ENCODE results near the gene GNL1. TPM values are rescaled to one million over a fixed set of nuclear protein-coding genes. Genes with fewer than 3 reads are reported as not detected.
"Not testable (repeated sequence)": the region's sequence is repeated elsewhere in the genome, so short reads cannot be mapped to it uniquely, and the experiment has no call there.

Gene GNL1
- total RNA-seq, 1 experiment from 2014 or later, result 57.4 TPM

DNA sequence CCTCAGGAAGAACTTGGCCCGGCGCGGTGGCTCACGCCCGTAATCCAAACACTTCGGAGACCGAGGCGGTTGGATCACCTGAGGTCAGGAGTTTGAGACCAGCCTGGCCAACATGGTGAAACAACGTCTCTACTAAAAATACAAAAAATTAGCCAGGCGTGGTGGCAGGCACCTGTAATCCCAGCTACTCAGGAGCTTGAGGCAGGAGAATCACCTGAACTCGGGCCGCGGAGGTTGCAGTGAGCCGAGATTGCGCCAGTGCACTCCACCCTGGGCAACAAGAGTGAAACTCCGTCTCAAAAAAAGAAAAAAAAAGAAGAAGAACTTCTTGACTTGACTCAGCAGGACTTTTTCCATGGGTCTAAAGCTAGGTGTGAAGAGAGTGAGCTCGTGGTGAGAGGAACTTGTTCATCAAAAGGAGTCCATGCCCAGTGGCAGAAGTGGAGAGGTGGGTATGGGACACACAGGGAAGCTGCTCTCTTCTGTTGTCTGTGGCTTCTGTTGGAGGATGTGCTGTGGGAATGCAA, 26.9 kb downstream of the GNL1 start:
- not testable (repeated sequence) for DNase-seq (ENCODE audit: low read depth)

DNA sequence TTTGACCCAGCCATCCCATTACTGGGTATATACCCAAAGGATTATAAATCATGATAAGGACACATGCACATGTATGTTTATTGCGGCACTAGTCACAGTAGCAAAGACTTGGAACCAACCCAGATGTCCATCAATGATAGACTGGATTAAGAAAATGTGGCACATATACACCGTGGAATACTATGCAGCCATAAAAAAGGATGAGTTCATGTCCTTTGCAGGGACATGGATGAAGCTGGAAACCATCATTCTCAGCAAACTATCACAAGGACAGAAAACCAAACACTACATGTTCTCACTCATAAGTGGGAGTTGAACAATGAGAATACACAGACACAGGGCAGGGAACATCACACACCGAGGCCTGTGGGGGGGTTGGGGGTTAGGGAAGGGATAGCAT, 29.8 kb downstream of the GNL1 start:
- DNase-seq (ENCODE audit: low read depth), result not testable (repeated sequence)

DNA sequence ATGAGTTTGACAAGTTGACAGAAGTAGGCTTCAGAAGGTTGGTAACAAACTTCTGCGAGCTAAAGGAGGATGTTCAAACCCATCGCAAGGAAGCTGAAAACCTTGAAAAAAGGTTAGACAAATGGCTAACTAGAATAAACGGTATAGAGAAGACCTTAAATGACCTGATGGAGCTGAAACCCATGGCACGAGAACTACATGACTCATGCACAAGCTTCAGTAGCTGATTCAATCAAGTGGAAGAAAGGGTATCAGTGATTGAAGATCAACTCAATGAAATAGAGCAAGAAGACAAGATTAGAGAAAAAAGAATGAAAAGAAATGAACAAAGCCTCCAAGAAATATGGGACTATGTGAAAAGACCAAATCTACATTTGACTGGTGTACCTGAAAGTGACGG, 34.3 kb downstream of the GNL1 start:
- DNase-seq (ENCODE audit: low read depth), result peak; percentile 68

DNA sequence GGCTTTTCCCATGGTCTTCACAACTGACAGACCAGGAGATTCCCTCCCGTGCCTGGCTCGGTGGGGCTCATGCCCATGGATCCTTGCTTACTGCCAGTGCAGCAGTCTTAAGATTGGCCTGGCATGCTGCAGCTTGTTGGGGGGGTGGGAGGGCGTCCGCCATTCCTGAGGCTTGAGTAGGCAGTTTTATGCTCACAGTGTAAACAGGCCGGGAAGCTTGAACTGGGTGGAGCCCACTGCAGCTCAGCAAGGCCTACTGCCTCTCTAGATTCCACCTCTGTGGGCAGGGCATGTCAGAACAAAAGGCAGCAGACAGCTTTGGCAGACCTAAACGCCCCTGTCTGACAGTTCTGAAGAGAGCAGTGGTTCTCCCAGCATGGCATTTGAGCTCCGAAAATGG, 35.2 kb downstream of the GNL1 start:
- peak; percentile 86 for DNase-seq (ENCODE audit: low read depth)

DNA sequence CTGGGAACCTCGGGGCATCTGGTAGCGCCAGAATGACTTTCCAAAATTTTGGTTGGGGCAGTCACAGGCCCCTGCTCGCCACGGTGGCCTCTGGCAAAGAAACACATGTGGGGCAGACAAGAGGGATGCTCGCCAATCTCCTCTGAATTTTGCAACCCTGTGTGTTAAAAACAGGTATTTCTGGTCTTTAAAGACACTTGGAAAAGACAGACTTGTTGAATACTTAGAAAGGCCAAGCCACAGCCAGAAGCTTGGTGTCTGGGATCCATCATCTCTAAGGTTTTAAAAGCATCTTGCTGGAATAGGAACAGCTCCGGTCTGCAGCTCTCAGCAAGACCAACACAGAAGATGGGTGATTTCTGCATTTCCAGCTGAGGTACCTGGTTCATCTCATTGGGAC, 35.8 kb downstream of the GNL1 start:
- DNase-seq (ENCODE audit: low read depth), result no peak

DNA sequence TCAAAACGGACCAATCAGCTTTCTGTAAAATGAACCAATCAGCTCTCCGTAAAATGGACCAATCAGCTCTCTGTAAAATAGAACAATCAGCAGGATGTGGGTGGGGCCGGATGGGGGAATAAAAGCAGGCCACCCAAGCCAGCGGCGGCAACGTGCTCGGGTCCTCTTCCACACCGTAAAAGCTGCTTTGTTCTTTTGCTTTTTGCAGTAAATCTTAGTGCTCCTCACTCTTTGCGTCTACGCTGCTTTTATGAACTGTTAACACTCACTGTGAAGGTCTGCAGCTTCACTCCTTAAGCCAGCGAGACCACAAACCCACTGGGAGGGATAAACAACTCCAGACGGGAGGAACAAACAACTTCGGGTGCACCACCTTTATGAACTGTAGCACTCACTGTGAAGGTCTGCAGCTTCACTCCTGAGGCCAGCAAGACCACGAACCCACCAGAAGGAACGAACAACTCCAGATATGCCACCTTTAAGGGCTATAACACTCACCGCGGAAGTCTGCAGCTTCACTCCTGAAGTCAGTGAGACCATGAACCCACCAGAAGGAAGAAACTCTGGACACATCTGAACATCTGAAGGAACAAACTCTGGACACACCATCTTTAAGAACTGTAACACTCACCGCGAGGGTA, 37.7 kb downstream of the GNL1 start:
- DNase-seq (ENCODE audit: low read depth), result not testable (repeated sequence)

DNA sequence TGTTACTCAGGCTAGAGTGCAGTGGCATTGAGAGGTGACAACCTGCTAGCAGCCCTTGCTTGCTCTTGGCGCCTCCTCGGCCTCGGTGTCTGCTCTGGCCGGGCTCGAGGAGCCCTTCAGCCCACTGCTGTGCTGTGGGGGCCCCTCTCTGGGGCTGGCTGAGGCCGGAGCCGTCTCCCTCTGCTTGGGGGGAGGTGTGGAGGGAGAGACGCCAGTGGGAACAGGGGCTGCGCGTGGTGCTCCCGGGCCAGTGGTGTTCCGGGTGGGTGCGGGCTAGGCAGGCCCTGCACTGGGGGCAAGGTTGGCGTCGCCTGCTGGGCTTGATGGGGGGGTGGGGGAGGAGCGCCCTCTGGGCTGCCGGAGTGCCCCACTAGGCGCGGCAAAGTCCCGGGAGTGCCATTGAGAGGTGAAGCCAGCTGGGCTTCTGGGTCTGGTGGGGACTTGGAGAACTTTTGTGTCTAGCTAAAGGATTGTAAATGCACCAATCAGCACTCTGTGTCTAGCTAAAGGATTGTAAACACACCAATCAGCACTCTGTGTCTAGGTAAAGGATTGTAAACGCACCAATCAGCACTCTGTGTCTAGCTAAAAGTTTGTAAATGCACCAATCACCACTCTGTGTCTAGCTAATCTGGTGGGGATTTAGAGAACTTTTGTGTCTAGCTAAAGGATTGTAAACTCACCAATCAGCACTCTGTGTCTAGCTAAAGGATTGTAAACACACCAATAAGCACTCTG, 38.4 kb downstream of the GNL1 start:
- DNase-seq (ENCODE audit: low read depth), result not testable (repeated sequence)

DNA sequence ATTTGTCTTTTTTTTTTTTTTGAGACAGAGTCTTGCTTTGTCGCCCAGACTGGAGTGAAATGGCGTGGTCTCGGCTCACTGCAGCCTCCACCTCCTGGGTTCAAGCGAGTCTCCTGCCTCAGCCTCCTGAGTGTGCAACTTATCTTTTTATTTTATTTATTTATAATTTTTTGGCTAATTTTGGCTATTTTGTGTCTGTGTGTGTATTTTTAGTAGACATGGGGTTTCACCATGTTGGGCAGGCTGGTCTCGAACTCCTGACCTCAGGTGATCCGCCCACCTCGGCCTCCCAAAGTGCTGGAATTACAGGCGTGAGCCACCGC, 39.6 kb downstream of the GNL1 start:
- DNase-seq (ENCODE audit: low read depth), result not testable (repeated sequence)

DNA sequence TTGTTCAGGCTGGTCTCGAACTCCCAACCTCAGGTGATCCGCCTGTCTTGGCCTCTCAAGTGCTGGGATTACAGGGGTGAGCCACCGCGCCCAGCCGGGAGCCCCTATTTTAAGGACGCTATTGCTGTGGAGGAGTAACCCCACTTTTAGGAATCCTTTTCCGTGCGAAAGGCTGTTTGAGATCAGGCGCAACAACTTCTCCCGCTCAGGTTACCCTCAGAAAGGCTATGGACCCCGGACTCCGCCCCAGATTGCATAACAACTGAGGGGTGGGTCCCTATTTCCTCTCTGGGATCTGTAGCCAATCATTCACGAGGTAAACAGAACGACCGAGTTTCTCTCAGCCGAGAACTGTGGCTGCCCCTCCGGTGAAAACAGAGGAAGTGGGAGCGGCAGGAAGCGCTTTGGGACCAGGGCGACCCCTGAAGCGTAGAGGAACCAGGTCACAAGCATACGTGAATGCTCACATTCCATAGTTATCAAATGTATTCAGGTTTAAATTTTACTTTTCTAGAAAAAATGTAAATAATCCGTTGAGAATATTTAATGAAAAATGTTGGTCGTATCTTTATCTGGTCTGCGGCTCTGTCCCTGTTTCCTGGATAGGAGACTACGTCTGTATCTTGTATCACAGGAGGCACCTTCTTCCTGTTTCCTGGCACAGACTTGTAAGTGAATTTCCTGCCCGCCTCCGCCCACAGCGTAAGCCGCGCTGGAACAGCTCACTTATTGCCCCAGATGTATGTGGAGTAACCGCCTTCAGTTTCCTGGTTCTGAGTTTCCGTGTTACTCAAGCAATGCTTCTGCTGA, 40.1 kb downstream of the GNL1 start:
- peak; percentile 93 for DNase-seq (ENCODE audit: low read depth)

DNA sequence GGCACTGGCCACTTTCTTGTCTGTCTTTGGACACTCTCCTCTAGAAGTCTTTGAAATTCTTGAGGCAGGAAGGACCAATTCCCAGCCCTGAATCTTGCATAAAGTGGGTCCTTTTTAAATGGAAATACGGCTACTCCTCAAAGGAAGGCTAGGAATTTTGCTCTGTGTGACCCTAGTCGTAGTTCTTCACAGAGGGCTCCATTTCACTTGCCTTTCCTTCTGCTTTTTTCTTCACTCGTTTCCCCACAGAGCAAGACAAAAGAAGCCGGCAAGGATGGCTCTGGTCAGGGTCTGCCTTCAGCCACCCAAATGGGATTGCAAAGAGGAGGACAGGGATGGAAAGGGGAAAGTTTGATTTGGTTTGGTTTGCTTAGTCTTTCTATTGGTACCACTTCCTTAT, 41.2 kb downstream of the GNL1 start:
- no peak for DNase-seq (ENCODE audit: low read depth)

DNA sequence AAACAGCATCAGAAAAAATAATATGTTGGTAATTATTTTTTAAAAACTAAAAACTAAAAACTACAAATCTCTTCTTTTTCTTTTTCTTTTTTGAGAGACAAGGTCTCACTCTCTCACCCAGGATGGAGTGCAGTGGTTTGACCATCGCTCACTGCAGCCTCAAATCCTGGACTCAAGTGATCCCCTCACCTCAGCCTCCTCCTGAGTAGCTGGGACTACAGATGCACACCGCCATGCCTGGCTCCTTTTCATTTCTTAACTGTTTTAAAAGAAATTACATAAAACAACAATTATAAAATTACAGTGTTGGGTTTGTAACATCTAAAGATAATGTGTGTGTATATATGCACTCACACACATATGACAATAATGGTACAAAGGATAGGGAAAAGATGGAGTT, 42.8 kb downstream of the GNL1 start:
- DNase-seq (ENCODE audit: low read depth), result no peak

DNA sequence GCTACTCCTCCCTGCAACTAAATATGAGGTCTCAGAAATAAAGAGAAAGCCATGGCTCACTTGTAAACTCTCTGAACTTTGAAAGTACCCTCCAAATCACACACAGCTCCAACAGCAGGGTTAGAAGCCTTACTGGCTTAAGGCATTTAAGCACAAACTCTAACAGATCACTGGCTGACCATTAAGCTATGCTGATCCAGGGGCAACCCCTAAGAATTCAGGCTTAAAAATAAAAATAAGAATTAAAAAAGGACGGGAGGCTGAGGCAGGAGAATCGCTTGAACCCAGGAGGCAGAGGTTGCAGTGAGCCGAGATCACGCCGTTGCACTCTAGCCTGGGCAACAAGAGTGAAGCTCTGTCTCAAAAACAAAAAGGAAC, 45.1 kb downstream of the GNL1 start:
- DNase-seq (ENCODE audit: low read depth), result no peak

DNA sequence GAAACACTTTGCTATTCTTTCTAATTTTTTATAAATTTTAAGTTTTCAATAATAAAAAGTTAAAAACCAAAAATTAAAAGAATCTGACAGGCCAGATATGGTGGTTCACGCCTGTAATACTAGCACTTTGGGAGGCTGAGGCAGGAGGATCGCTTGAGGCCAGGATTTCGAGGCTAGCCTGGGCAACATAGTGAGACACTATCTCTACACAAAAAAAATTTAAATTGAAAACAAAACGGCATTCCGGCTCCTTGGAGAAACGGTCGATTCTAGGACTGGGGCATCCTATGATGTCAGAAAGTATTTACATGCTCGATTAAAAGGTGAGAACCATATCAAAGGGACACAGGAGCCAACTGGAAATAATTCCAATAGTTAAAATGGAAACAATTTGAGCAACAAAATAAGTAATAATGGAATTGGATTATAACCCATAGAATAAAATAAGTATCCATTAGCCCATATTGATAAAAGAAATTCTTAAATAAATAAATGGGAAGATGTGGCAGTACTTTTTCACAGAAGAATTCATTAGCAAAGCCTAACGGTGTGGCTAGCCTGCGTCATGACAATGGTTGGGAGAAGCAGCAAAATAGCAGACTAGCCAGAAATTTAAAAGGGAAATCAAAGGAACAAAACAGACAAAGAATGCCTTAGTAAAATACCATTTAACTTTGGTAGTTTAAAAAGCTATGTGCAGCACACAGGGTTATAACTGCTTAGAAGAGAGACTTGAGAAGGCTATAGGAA, 45.7 kb downstream of the GNL1 start:
- no peak for DNase-seq (ENCODE audit: low read depth)

DNA sequence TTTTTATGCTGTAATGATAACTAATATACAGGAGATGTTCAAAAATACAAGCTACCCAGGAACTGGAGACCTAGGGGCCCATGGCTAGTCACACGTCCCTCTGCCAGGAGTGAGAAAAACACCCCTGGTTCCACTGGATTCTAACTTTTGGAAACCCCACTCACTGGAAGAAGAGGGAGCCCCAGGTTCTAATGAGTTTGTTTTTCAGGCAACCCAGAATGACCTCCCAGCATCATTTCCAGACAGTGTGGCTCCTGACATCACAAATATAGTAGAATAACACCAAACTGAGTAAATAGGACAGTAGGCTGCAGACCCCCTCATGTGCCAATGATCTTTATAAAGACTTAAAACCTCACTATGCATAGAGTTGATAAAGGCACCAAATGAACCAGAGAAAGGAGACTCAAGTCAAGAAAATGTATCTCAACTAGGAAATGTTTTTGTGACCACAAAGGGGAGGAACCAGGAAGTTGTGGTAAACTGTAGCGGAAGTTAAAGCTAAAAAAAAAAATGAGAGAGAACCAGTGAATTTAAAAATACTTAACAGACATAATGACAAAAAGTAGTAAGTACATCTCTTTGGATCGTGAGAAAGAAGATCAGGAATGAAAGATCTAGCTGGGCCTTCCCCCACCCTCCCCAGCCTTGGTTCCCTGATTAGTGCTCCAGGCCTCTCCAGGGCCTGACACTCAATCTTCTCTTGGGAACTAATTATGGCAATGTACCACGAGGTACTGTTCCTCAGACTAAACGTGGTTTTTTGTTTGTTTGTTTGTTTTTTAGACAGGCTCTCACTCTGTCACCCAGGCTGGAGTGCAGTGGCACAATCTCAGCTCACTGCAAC, 47.2 kb downstream of the GNL1 start:
- peak; percentile 78 for DNase-seq (ENCODE audit: low read depth)

DNA sequence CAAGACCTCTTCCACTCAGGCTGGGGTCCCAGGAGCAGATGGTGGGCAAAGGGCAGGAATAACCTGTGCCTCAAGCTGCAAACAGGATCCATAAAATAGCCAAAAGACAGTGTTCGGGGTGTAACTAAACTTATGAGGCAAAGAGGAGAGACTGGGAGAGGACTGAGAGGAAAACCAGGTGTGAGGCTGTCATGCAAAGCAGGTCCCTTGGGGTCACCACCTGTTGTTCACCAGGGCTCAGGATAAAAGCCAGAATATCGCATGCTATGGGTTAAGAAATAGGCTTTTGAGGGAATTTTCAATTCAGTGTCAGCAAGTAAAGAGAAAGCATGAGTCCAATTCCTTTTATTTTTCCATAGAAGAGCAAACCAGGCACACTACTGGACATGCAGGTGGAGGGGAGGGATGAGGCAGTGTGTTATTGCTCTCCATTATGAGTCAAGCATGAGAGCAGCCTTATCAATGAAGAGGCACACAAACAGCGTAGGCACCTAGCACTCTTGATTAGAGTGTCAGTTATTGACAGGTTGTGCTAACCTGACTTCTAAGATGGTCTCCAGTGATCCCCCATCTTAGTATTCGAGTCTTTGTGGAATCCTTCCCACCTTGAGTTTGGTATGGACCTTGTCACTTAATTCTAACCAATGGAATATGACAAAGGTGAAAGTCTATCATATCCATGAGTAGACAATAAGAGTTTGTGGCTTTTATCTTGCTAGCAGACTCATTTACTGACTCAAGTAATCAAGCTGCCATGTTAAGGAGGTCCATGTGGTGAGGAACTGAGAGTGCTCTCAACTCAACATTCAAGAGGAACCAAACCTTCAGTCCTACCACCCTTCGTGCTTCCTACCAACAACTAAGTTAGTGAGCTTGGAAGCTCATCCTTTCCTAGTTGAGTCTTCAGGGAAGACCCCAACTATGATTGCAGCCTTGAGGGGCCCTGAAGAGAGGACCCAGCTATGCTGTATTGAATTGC, 48.2 kb downstream of the GNL1 start:
- DNase-seq (ENCODE audit: low read depth), result no peak

DNA sequence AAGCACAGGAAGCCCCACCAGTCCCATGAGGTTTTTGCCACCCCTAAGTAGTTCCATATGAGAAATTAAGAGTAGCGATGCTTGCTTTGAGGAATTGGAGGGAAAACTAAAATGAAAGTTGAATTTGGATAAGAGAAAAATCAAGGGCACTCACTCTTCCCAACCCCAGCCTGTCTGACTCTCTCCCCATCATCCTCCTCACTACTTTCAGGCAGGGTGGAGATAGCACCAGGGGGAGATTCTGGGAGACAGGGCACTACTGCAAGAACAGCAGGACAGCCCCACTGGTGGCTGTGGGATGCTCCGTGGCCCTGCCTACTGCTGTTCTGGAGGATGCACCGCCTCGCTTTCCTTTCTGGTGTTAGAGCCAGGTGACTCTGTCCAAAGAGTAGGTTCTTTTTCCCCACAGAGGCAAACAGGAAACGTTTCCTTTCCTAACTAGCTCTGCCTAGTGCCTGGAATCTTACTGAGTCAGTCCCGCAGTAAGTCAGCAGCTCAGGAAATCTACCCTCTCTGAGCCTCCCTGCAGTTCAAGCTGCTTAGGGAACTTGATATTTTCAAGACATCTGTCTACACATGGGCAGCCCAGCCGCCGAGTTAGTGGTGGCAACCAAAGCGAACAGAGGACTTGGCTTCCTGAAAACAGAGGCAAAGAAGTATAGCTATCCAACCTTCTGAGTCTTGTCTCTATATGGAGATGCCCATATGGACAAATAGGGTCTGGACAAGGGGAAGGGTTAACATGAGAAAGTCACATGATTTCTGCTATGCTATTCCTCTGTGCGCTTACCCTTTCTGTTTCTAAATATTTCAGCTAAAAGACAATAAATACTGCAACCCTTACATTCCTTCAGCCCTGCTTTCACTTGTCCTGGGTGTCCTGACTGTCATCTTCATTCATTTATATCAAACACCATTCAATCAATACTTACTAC, 55.6 kb downstream of the GNL1 start:
- DNase-seq (ENCODE audit: low read depth), result peak; percentile 45

DNA sequence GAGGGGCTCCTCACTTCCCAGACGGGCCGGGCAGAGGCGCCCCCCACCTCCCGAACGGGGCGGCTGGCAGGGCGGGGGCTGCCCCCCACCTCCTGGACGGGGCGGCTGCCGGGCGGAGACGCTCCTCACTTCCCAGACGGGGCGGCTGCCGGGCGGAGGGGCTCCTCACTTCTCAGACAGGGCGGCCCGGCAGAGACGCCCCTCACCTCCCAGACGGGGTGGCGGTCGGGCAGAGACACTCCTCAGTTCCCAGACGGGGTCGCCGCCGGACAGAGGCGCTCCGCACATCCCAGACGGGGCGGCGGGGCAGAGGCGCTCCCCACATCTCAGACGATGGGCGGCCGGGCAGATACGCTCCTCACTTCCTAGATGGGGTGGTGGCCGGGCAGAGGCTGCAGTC, 57.6 kb downstream of the GNL1 start:
- not testable (repeated sequence) for DNase-seq (ENCODE audit: low read depth)

DNA sequence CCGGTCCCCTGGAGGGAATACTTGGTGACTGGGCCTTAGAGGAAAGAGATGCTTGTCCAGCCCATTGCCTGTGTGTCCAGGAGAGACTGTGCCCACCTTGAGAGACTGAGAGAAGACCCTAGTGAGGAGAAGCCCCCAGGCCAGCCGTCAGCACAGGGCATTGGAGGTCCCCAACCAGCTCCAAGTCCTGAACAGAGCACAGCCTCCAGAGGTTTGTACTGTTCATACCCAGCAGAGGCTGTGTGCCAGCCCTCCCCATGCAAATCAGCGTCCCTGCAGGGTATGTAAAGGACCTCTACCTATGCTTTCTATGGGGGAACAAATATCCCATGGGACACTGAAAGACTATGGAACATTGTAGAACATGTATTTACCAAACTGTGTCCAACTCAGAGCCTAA, 58.6 kb downstream of the GNL1 start:
- no peak for DNase-seq (ENCODE audit: low read depth)

DNA sequence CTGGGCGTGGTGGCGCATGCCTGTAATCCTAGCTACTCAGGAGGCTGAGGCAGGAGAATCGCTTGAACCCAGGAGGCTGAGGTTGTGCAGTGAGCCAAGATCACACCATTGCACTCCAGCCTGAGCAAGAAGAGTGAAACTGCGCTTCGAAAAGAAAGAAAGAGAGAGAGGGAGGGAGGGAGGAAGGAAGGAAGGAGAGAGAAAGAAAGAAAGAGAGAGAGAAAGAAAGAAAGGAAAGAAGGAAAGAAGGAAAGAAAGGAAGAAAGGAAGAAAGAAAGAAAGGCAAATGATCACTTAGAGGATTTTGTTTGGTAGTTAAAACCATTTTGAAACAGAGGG, 59.1 kb downstream of the GNL1 start:
- DNase-seq (ENCODE audit: low read depth), result not testable (repeated sequence)

Data from M059J (cell line).